K562 (cell line): Measurements from ENCODE around the gene TESK2. TPM values are rescaled to one million over a fixed set of nuclear protein-coding genes. Genes with fewer than 3 reads are reported as not detected.

Experiments
- CEBPB ChIP-seq: fragments of 450-650 bp; IDR thresholded peaks from 2 replicates; pipeline ENCODE4 v1.6.1; 2016; ENCODE audit warnings: missing genetic modification characterization, missing compliant biosample characterization
- ELF4 ChIP-seq: fragments of 450-650 bp; formaldehyde crosslinking; IDR thresholded peaks from 2 replicates; pipeline ENCODE4 v1.4.0; 2022; ENCODE audit warnings: missing genetic modification characterization
- HDAC1 ChIP-seq, 2 experiments: fragments of 450-650 bp; IDR thresholded peaks; 2 replicates each; pipeline ENCODE4 v1.6.1; 2016 to 2017; ENCODE audit warnings: inconsistent platforms in 1 of 2, mild to moderate bottlenecking in 1 of 2, moderate library complexity in 1 of 2
- NR4A1 ChIP-seq, 2 experiments: fragments of 250-450 bp in 1 of 2; fragments of 450-650 bp in 1 of 2; sonication (Bioruptor Pico) in 1 of 2; IDR thresholded peaks; 2 replicates each; pipeline versions ENCODE4 v1.4.0 to v1.6.1; 2016 to 2020; ENCODE audit warnings: mild to moderate bottlenecking in 2 of 2, missing compliant biosample characterization in 1 of 2, missing genetic modification characterization in 1 of 2, moderate library complexity in 1 of 2
- TFAP4 ChIP-seq: sonication (generic); formaldehyde crosslinking; IDR thresholded peaks from 2 replicates; pipeline ENCODE4 v1.8.0; 2022; ENCODE audit warnings: missing genetic modification reagents, mild to moderate bottlenecking, moderate library complexity, borderline replicate concordance
- ZBTB1 ChIP-seq: sonication (generic); formaldehyde crosslinking; IDR thresholded peaks from 2 replicates; pipeline ENCODE4 v1.8.1; 2023; ENCODE audit warnings: missing genetic modification reagents, low read depth, mild to moderate bottlenecking, borderline replicate concordance
- ZNF239 ChIP-seq: fragments of 250-450 bp; sonication (Bioruptor Pico); IDR thresholded peaks from 2 replicates; pipeline ENCODE4 v1.4.0; 2020; ENCODE audit warnings: mild to moderate bottlenecking
- polyA plus RNA-seq, 8 experiments: library from polyadenylated mRNA; depleted of rRNA in 4 of 8; stranded (reverse) in 5 of 8; unstranded in 3 of 8; fragments of >200 nt; fragmentation: Nextera tagmentation in 2 of 8; fragmentation: Illumina TruSeq in 1 of 8; extraction: Ambion mirVana in 2 of 8; extraction: Trizol in 1 of 8; gene quantifications; 2 replicates each; pipeline versions ENCODE4 v1.2.1 to v1.2.3, GENCODE V29; 2011 to 2014; ENCODE audit warnings: inconsistent platforms in 1 of 8, missing spikeins in 1 of 8
- total RNA-seq, 7 experiments: library from RNA; depleted of rRNA in 6 of 7; stranded (reverse); fragments of >200 nt in 6 of 7; fragmentation: Illumina TruSeq in 2 of 7; extraction: Trizol in 2 of 7; gene quantifications; 2 replicates each; pipeline versions ENCODE4 v1.2.1 to v1.2.3, GENCODE V29; 2011 to 2021; ENCODE audit warnings: low replicate concordance in 1 of 7
- TF ChIP-seq, protein P1 (sequence below): fragments of 450-650 bp; IDR thresholded peaks from 2 replicates; pipeline ENCODE4 v1.6.1; 2017; ENCODE audit warnings: antibody characterized with exemption, mild to moderate bottlenecking
- TF ChIP-seq, protein P2 (sequence below): sonication (generic); formaldehyde crosslinking; IDR thresholded peaks from 2 replicates; pipeline ENCODE4 v1.8.1; 2023; ENCODE audit warnings: mild to moderate bottlenecking, missing genetic modification reagents, moderate library complexity

Gene TESK2
- total and polyA plus RNA-seq, 9 of the 15 experiments (the other 6 are each of a cell fraction or from before 2014, with no cell fraction given), result 1.6 to 5.3 (median 3.7) TPM

DNA sequence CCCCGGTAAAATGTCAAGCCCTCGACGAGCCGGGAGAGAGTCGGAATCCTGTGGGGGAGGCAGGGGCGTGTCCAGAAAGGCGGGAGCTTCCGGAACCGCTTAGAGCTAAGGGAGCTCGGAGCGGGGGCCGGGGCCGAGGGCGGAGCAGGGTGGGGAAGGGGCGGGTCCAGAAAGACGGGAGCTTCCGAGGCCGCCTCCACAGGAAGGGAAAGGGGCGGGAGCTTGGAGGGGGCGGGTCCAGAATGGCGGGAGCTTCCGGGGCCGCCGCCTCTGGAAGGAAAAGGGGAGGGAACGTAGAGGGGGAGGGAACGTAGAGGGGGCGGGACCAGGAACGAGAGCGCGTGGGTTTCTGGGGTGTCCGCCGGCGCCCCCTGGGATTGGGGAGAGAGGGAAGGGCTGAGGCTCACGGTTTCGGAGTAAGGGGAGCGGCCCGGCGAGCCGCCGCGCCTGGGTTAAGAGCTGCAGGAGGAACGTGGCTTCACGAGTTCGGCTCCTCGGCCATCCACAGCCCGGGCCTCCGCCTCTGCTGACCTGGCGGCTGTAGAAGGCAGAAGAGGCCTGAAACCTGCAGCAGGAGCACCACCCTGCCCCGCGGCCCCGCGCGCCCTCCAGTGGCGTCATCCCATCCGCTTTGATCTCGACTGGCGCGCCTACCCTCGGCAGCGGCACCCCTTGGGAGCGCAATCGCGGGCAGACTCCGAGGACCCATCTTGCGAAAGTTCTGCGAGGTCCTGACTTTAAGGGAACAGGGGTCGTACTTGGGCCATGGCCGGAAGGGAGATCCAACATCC is 187.2 kb downstream of the TESK2 start (continued):
- TF ChIP-seq, protein P1, sequence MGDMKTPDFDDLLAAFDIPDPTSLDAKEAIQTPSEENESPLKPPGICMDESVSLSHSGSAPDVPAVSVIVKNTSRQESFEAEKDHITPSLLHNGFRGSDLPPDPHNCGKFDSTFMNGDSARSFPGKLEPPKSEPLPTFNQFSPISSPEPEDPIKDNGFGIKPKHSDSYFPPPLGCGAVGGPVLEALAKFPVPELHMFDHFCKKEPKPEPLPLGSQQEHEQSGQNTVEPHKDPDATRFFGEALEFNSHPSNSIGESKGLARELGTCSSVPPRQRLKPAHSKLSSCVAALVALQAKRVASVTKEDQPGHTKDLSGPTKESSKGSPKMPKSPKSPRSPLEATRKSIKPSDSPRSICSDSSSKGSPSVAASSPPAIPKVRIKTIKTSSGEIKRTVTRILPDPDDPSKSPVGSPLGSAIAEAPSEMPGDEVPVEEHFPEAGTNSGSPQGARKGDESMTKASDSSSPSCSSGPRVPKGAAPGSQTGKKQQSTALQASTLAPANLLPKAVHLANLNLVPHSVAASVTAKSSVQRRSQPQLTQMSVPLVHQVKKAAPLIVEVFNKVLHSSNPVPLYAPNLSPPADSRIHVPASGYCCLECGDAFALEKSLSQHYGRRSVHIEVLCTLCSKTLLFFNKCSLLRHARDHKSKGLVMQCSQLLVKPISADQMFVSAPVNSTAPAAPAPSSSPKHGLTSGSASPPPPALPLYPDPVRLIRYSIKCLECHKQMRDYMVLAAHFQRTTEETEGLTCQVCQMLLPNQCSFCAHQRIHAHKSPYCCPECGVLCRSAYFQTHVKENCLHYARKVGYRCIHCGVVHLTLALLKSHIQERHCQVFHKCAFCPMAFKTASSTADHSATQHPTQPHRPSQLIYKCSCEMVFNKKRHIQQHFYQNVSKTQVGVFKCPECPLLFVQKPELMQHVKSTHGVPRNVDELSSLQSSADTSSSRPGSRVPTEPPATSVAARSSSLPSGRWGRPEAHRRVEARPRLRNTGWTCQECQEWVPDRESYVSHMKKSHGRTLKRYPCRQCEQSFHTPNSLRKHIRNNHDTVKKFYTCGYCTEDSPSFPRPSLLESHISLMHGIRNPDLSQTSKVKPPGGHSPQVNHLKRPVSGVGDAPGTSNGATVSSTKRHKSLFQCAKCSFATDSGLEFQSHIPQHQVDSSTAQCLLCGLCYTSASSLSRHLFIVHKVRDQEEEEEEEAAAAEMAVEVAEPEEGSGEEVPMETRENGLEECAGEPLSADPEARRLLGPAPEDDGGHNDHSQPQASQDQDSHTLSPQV, result peak; percentile 58
- TF ChIP-seq TFAP4 (peak; percentile 88), NR4A1 (CRISPR knock-in tag; IDR thresholded peaks at IDR 0.05) (no peak; the same call in 1 of the 2 replicates), NR4A1 (tag; IDR thresholded peaks at IDR 0.05) (no peak), CEBPB (tag) (peak; percentile 91), HDAC1 (IDR thresholded peaks at IDR 0.05) (peak in 1 of 2 experiments; percentile 85; a peak in 2 of 4 replicates), ELF4 (CRISPR knock-in tag) (no peak), ZNF239 (no peak; the same call in 1 of the 2 replicates), ZBTB1 (0 out of 2 replicates have a peak, but pooled peaks have one; percentile 34)
- TF ChIP-seq, protein P2, sequence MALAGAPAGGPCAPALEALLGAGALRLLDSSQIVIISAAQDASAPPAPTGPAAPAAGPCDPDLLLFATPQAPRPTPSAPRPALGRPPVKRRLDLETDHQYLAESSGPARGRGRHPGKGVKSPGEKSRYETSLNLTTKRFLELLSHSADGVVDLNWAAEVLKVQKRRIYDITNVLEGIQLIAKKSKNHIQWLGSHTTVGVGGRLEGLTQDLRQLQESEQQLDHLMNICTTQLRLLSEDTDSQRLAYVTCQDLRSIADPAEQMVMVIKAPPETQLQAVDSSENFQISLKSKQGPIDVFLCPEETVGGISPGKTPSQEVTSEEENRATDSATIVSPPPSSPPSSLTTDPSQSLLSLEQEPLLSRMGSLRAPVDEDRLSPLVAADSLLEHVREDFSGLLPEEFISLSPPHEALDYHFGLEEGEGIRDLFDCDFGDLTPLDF (CRISPR knock-in tag), result peak; percentile 91
